Suprapubic skin (tissue), 4 donors: ENCODE measurements around the gene PRKG2.

Experiments
- CTCF ChIP-seq, 2 donors: fragments of 200-600 bp in 1 of 2; fragments of 450-650 bp in 1 of 2; sonication (generic) in 1 of 2; IDR thresholded peaks; one replicate each; pipeline ENCODE4 v1.5.1; 2016 to 2019; ENCODE audit warnings: antibody characterized with exemption in 2 of 2, mild to moderate bottlenecking in 1 of 2, moderate library complexity in 1 of 2
- EP300 ChIP-seq: sonication (generic); formaldehyde crosslinking; IDR thresholded peaks from one replicate; pipeline ENCODE4 v1.6.1; 2017; ENCODE audit warnings: antibody characterized with exemption
- POLR2A ChIP-seq, 2 donors: fragments of 450-650 bp; IDR thresholded peaks; one replicate each; pipeline ENCODE4 v1.6.1; 2017; ENCODE audit warnings: antibody characterized with exemption in 2 of 2, mild to moderate bottlenecking in 2 of 2, moderate library complexity in 2 of 2
- POLR2AphosphoS5 ChIP-seq, 3 donors: sonication (generic); formaldehyde crosslinking; IDR thresholded peaks; one replicate each; pipeline ENCODE4 v1.6.1; 2017; ENCODE audit warnings: antibody characterized with exemption in 3 of 3

- TF ChIP-seq CTCF (IDR thresholded peaks at IDR 0.05) = peak in 1 of 2 donors; percentile 45
- TF ChIP-seq POLR2A (IDR thresholded peaks at IDR 0.05) = no peak
- no peak for TF ChIP-seq POLR2AphosphoS5 (IDR thresholded peaks at IDR 0.05)
- TF ChIP-seq EP300 = no peak
These were observed 174.9 kb downstream of the PRKG2 start for GRCh38 chr4:81040012-81040659.
